Heart right ventricle (tissue), 16 donors: Measurements from ENCODE around the gene RAMP1. TPM values are rescaled to one million over a fixed set of nuclear protein-coding genes. Genes with fewer than 3 reads are reported as not detected.

ENCODE experiments used
- ATAC-seq, 8 donors: fragments of 200-7000 bp; cut with Tn5 transposase; one replicate each; pipeline ENCODE4 v1.9.1; 2020; ENCODE audit warnings: mild to moderate bottlenecking in 8 of 8, moderate library complexity in 8 of 8, moderate number of reproducible peaks in 1 of 8
- DNase-seq, 2 donors: peaks; one replicate each; pipeline ENCODE4 v3.0.0-alpha.2; 2020
- H3K27ac ChIP-seq, 10 donors: fragments of 200-600 bp; sonication (generic) in 2 of 10; one replicate each; pipeline versions ENCODE4 v1.5.0 to v1.8.0; 2020 to 2022; ENCODE audit warnings: mild to moderate bottlenecking in 3 of 10
- H3K27me3 ChIP-seq, 7 donors: fragments of 200-600 bp; one replicate each; pipeline ENCODE4 v1.8.0; 2021 to 2022; ENCODE audit warnings: mild to moderate bottlenecking in 2 of 7
- H3K36me3 ChIP-seq, 9 donors: fragments of 200-600 bp; sonication (generic) in 1 of 9; one replicate each; pipeline versions ENCODE4 v1.5.0 to v1.8.0; 2020 to 2022; ENCODE audit warnings: mild to moderate bottlenecking in 2 of 9
- H3K4me1 ChIP-seq, 9 donors: fragments of 200-600 bp; sonication (generic) in 1 of 9; one replicate each; pipeline versions ENCODE4 v1.5.0 to v1.8.0; 2020 to 2022; ENCODE audit warnings: mild to moderate bottlenecking in 4 of 9
- H3K4me3 ChIP-seq, 10 donors: fragments of 200-600 bp; sonication (generic) in 2 of 10; one replicate each; pipeline versions ENCODE4 v1.5.0 to v1.8.0; 2020 to 2022; ENCODE audit warnings: mild to moderate bottlenecking in 7 of 10, moderate library complexity in 2 of 10
- H3K9me3 ChIP-seq, 11 donors: fragments of 200-600 bp in 10 of 11; sonication (generic) in 2 of 11; one replicate each; pipeline versions ENCODE4 v1.5.0 to v1.8.0; 2013 to 2022; ENCODE audit warnings: mild to moderate bottlenecking in 2 of 11, control low read depth in 1 of 11, moderate library complexity in 1 of 11
- CTCF ChIP-seq, 9 donors: fragments of 200-600 bp; sonication (generic) in 2 of 9; IDR thresholded peaks; one replicate each; pipeline versions ENCODE4 v1.5.0 to v1.8.0; 2021 to 2022; ENCODE audit warnings: antibody characterized with exemption in 9 of 9, mild to moderate bottlenecking in 5 of 9, moderate library complexity in 1 of 9
- WGBS, 2 donors: extraction: QIAGEN DNeasy Blood & Tissue Kit; methylation state at CpG; one replicate each; pipeline ENCODE4 v1.1.7; 2013; ENCODE audit warnings: inconsistent platforms in 1 of 2; 5-methylcytosine and 5-hydroxymethylcytosine counted together
- intact Hi-C, 10 donors: fragments of 100-400 bp; cut with DNase I; formaldehyde crosslinking; loops; one replicate each; pipeline versions ENCODE4 v1.11.1 to v1.14.2; 2022
- polyA plus RNA-seq, 2 donors: library from polyadenylated mRNA; stranded (reverse); fragments of 200-250 nt; gene quantifications; one replicate each; pipeline ENCODE4 v1.2.3, GENCODE V29; 2013
- total RNA-seq, 10 donors: library from RNA; stranded (reverse); fragmentation: NEBNext Ultra II Directional in 3 of 10; extraction: Animal tissue kit (Norgen Biotek cat#: 25700) in 3 of 10; gene quantifications; one replicate each; pipeline versions ENCODE4 v1.2.1 to v1.2.4, GENCODE V29; 2021 to 2023
- donor health status: Arrhythmogenic right ventricular cardiomyopathy.
- donor health status: ischemic (EF 13 %, LVEDD 7.1; RV severe dilation, severe dysfunction).
- donor health status: healthy with polysubstance abuse.
- donor health status: DM: no; HTN: yes; CAD: no.
- donor health status: DM: no; HTN: no; CAD: no.
- donor health status: ischemic (EF 25% LVEDD 6.9; RV normal size, moderate dysfunction).
- donor health status: ischemic (EF 25% LVEDD 5.7; RV mildly dilated, moderate dysfunction).
- donor health status: healthy.
- donor health status: DM: yes; HTN: yes; CAD: no.
- donor health status: Ischemic cardiomyopathy.
- donor health status: ischemic (EF 35%, LVEDD 5.7; RV mildly dilated, moderate dysfunction).
- donor health status: nonischemic (EF 11% LVEDD 7.7; RV severe dilation, severe dysfunction).
- donor health status: DM: yes; HTN: yes; CAD: no.
- donor health status: PGD.
- donor health status: ischemic (EF 29% LVEDD 5.4; RV normal size, mild dysfunction).
- donor health status: nonischemic (EF 23%, LVEDD 6.1; RV moderate dilation, normal function).

Gene RAMP1
- total and polyA plus RNA-seq, 12 donors, result 52.7 to 1,549 (median 178) TPM

GRCh38 chr2:237940828-237941227, 81.4 kb downstream of the RAMP1 start:
- no peak for TF ChIP-seq CTCF (IDR thresholded peaks at IDR 0.05)
- Histone ChIP-seq H3K27ac (no peak overlapping the region), H3K36me3 (no peaks in the 10 kb centered on the region), H3K9me3 (peaks cover 0 to 18% (median 10%) of the 10 kb centered on the region in 11 donors), H3K4me1 (peaks cover 0 to 19% (median 12%) of the 10 kb centered on the region in 9 donors), H3K27me3 (no peaks in the 10 kb centered on the region), H3K4me3 (no peak overlapping the region)
- intact Hi-C loops, result no loop called here
- no peak for DNase-seq
- no peak for ATAC-seq

- Histone ChIP-seq H3K4me3 (no peak overlapping the region), H3K9me3 (peaks cover 0 to 18% (median 10%) of the 10 kb centered on the region in 11 donors), H3K27me3 (no peaks in the 10 kb centered on the region), H3K4me1 (peaks cover 0 to 15% (median 10%) of the 10 kb centered on the region in 9 donors), H3K27ac (peak overlapping the region in 4 of 10 donors; percentile 39 to 75 (median 60)), H3K36me3 (no peaks in the 10 kb centered on the region)
- intact Hi-C loops, result no loop called here
- no peak for TF ChIP-seq CTCF (IDR thresholded peaks at IDR 0.05)
- WGBS, 2 donors, result 48 to 86% methylated on average over 2 of the region's 2 CpGs
- ATAC-seq (no peak), DNase-seq (no peak)
Observed at GRCh38 chr2:237941239-237941638, 81.8 kb downstream of the RAMP1 start.

- peak overlapping the region in 6 of 10 donors; percentile 5 to 75 (median 46) for H3K27ac ChIP-seq
- H3K4me1 ChIP-seq, result peaks cover 0 to 14% (median 10%) of the 10 kb centered on the region in 9 donors
- no peaks in the 10 kb centered on the region for H3K36me3 ChIP-seq
- DNase-seq (no peak), ATAC-seq (peak in 3 of 8 donors; percentile 32 to 52 (median 33))
- H3K4me3 ChIP-seq, result no peak overlapping the region
- WGBS, 2 donors, result 39 to 60% methylated on average over 3 of the region's 3 CpGs
- intact Hi-C loops, result no loop called here
- no peaks in the 10 kb centered on the region for H3K27me3 ChIP-seq
- TF ChIP-seq CTCF (IDR thresholded peaks at IDR 0.05), result no peak
- H3K9me3 ChIP-seq, result peaks cover 0 to 22% (median 10%) of the 10 kb centered on the region in 11 donors
Observed at GRCh38 chr2:237942513-237942899, 83.1 kb downstream of the RAMP1 start.

GRCh38 chr2:237943395-237944094, 84.1 kb downstream of the RAMP1 start:
- no peak for TF ChIP-seq CTCF (IDR thresholded peaks at IDR 0.05)
- H3K4me1 ChIP-seq, result peaks cover 0 to 14% (median 10%) of the 10 kb centered on the region in 9 donors

More at GRCh38 chr2:237943395-237944094, 84.1 kb downstream of the RAMP1 start:
- Histone ChIP-seq H3K27me3 (no peaks in the 10 kb centered on the region), H3K27ac (no peak overlapping the region), H3K9me3 (peaks cover 0 to 22% (median 10%) of the 10 kb centered on the region in 11 donors), H3K36me3 (no peaks in the 10 kb centered on the region), H3K4me3 (no peak overlapping the region)
- ATAC-seq (no peak), DNase-seq (no peak)
- WGBS, 2 donors, result 92 to 96% methylated on average over 7 of the region's 7 CpGs
- intact Hi-C loops, result no loop called here
